Esophagus muscularis mucosa (tissue), 2 donors: ENCODE data around the gene UBP1.

ENCODE experiments used
- EP300 ChIP-seq: sonication (generic); formaldehyde crosslinking; IDR thresholded peaks from one replicate; pipeline ENCODE4 v1.6.1; 2017; ENCODE audit warnings: antibody characterized with exemption
- POLR2A ChIP-seq: fragments of 450-650 bp; IDR thresholded peaks from one replicate; pipeline ENCODE4 v1.6.1; 2017; ENCODE audit warnings: antibody characterized with exemption, moderate library complexity, mild to moderate bottlenecking, low read depth

DNA sequence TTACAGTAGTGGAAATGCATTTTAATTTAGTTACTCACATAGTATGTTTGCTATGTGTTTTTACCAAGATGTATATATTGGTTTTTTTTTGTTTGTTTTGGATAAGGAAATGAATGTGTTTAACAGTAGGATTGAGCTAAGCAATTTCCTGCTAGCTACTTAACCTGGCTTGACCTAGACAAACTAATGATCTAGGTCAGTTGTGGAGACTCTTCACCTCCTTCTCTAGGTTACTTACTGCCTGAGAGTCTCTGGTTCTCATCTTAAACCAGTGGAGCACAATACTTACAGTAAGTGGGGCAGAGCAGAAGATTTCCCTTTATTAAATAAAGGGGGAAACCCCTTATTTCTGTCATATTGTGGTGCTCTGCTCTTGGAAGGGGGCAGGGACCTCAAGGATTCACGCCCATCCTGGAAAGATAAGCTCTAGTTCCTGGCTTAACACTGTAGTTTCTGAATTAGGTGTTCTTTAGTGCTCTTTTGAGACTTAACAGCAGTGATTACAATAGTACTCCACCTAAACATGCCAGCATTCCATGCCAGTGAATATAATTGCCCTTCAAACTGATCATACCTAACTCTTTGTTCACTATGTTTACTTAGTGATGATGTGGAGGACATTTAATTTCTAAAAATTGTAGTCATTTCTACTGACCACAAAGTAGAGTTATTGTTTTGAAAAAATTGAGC, 79.9 kb downstream of the UBP1 start:
- TF ChIP-seq EP300, result no peak
- TF ChIP-seq POLR2A, result no peak
